ENCODE measurements around the gene PPM1F. TPM values are rescaled to one million over a fixed set of nuclear protein-coding genes. Genes with fewer than 3 reads are reported as not detected.

Gene PPM1F
- total and polyA plus RNA-seq, 5 donors: 17.5 to 25.5 (median 20.7) TPM

DNA sequence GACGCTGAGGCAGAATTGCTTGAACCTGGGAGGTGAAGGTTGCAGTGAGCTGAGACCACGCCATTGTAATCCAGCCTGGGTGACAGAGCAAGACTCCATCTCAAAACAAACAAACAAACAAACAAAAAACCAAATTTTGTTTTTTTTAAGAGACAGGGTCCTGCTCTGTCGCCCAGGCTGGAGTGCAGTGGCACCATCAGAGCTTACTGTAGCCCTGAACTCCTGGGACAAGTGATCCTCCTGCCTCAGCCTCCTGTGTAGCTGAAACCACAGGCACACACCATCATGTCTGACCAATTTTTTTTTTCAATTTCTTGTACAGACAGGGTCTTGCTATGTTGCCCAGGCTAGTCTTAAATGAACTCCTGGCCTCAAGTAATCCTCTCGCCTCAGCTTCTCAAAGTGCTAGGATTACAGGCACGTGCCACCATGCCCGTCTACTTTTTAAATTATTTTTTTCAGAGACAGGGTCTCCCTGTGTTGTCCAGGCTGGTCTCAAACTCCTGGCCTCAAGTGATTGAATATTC lies 13.2 kb upstream of the PPM1F start:
- 96% methylated on average over 6 of the region's 6 CpGs for WGBS
- intact Hi-C loops (cut with DNase I): no loop called here
- no peaks in the 10 kb centered on the region for H3K9me3 ChIP-seq (ENCODE audit: control insufficient read depth, low read length)
- no peak for ATAC-seq
- H3K4me1 ChIP-seq (ENCODE audit: control insufficient read depth, insufficient read depth, low read length): no peaks in the 10 kb centered on the region
- H3K27ac ChIP-seq (ENCODE audit: low read length): no peak overlapping the region
- no peak overlapping the region for H3K4me3 ChIP-seq (ENCODE audit: low read length)
- peak in 1 of 3 donors; percentile 4 for DNase-seq
- H3K27me3 ChIP-seq (ENCODE audit: control insufficient read depth, insufficient read depth): no peaks in the 10 kb centered on the region

DNA sequence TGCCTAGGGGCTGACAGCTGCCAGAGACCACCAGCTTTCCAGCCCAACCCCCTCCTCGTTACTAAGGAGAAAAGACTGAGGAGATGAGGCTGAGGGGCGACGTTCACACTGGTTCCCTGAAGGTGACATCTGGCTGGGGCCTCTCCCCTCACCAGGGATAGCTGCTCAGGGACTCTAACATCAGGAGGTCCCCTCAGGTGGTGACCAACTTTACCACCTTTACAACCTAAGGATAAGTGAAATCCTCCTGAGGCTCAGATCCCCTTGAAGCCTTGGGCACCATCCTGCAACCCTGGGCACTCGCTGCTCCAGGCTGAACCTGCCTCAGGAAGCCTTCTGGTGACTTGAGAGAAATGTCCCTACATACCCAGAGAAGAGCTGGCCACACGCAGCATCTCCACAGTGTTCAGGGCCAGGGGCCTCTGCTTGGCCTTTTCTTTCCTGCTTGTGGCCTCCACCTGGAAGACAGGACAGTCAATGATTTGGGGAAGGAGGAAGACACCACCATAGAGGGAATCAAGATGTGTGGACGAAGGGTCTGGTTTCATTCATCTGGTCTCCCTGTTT lies 12.4 kb upstream of the PPM1F start:
- intact Hi-C loops (cut with DNase I): no loop called here
- no peak for ATAC-seq

DNA sequence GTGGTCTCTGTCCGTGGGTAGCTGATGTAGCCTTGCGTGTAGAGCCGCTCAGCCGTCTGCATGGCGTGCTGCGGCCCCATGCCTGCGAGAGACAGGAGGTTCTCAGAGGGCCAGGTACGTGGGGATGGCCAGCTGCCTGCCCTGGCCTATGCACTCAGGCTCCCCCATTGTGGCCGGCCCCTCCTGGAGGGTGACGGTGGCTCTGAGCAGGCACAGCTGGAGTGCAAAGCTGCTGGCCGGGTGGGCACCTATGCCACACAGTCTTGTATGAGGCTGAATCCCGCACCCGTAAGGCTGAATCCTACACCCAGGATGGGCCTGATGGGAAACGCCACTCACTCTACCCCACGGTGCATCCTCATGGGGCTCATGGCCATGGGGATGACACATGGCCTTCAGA lies 11.6 kb upstream of the PPM1F start:
- Histone ChIP-seq H3K27me3 (ENCODE audit: control insufficient read depth, insufficient read depth) (no peaks in the 10 kb centered on the region), H3K4me1 (ENCODE audit: control insufficient read depth, insufficient read depth, low read length) (no peaks in the 10 kb centered on the region), H3K27ac (ENCODE audit: low read length) (no peak overlapping the region), H3K4me3 (ENCODE audit: low read length) (no peak overlapping the region), H3K9me3 (ENCODE audit: control insufficient read depth, low read length) (no peaks in the 10 kb centered on the region)
- WGBS: 94% methylated on average over 15 of the region's 15 CpGs
- no peak for DNase-seq
- intact Hi-C loops (cut with DNase I): no loop called here
- ATAC-seq: no peak

More for the DNA sequence above, 12.4 kb upstream of the PPM1F start:
- Histone ChIP-seq H3K4me3 (ENCODE audit: low read length) (no peak overlapping the region), H3K4me1 (ENCODE audit: control insufficient read depth, insufficient read depth, low read length) (no peaks in the 10 kb centered on the region), H3K9me3 (ENCODE audit: control insufficient read depth, low read length) (no peaks in the 10 kb centered on the region), H3K27me3 (ENCODE audit: control insufficient read depth, insufficient read depth) (no peaks in the 10 kb centered on the region), H3K27ac (ENCODE audit: low read length) (no peak overlapping the region)
- peak in 1 of 3 donors; percentile 13 for DNase-seq
- WGBS: 93% methylated on average over 6 of the region's 6 CpGs

DNA sequence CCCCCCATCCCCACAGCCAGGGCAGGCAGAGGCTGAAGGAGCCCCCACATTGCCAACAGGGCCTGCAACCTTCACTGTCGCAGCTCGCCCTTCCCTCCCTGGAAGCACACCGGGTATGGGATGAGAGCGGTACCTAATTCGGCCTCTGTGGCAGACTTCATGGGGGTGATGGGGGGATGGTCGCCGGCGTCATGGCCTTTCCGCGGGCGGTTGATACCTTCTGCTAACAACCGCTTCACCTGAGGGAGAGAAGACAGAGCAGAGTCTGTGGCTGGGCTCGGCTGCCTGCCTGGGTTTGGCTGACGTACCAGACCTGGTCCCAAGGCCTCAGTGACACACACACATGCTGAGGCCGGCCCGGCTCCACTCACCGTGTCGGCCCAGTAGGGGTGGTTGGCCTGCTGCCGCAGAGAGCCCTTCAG lies 11.2 kb upstream of the PPM1F start:
- H3K27me3 ChIP-seq (ENCODE audit: control insufficient read depth, insufficient read depth): no peaks in the 10 kb centered on the region

DNA sequence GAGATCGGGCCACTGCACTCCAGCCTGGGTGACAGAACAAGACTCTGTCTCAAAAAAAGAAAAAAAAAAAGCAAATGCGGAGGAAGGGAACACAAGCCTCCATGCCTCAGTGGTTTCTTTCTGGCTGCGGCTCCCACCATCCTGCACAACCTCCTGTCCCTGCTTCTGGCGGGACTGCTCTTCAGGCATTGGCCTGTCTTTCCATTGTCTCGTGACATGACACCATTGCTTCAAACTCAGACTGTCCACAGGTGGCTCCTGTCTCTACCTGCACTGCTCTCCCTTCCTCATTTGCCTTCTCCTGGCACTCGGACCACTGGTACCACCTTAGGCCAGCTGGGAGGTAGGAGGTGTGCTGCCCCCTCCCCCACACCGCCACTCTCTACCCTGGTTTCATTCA lies 10.6 kb upstream of the PPM1F start:
- H3K27me3 ChIP-seq (ENCODE audit: control insufficient read depth, insufficient read depth): no peaks in the 10 kb centered on the region
- 92% methylated on average over 7 of the region's 7 CpGs for WGBS
- no peaks in the 10 kb centered on the region for H3K9me3 ChIP-seq (ENCODE audit: control insufficient read depth, low read length)
- no peak for DNase-seq
- intact Hi-C loops (cut with DNase I): no loop called here
- no peak overlapping the region for H3K27ac ChIP-seq (ENCODE audit: low read length)
- no peak overlapping the region for H3K4me3 ChIP-seq (ENCODE audit: low read length)
- ATAC-seq: no peak
- H3K4me1 ChIP-seq (ENCODE audit: control insufficient read depth, insufficient read depth, low read length): no peaks in the 10 kb centered on the region

More for the DNA sequence above, 11.2 kb upstream of the PPM1F start:
- no peaks in the 10 kb centered on the region for H3K9me3 ChIP-seq (ENCODE audit: control insufficient read depth, low read length)
- intact Hi-C loops (cut with DNase I): no loop called here
- no peak overlapping the region for H3K27ac ChIP-seq (ENCODE audit: low read length)
- DNase-seq (no peak), ATAC-seq (no peak)
- WGBS: 93% methylated on average over 19 of the region's 19 CpGs
- H3K4me1 ChIP-seq (ENCODE audit: control insufficient read depth, insufficient read depth, low read length): no peaks in the 10 kb centered on the region
- H3K4me3 ChIP-seq (ENCODE audit: low read length): no peak overlapping the region

DNA sequence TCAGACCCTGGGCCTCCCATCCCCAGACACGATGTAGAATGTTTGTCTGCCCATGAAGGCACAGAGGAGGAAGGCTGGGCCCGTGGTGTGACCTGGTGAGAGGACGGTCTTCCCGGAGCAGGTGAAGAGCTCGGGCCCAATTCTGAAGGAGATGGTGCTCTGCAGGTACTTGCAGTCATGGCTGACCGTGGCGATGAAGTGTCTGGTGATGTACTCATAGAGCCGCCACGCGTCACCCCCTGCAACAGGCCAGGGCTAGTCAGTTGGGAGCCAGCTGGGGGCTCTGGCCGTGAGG lies 10.0 kb upstream of the PPM1F start:
- intact Hi-C loops (cut with DNase I): no loop called here
- H3K4me1 ChIP-seq (ENCODE audit: control insufficient read depth, insufficient read depth, low read length): no peaks in the 10 kb centered on the region
- H3K4me3 ChIP-seq (ENCODE audit: low read length): no peak overlapping the region
- no peak overlapping the region for H3K27ac ChIP-seq (ENCODE audit: low read length)
- ATAC-seq: no peak
- H3K9me3 ChIP-seq (ENCODE audit: control insufficient read depth, low read length): no peaks in the 10 kb centered on the region
- DNase-seq: no peak
- H3K27me3 ChIP-seq (ENCODE audit: control insufficient read depth, insufficient read depth): no peaks in the 10 kb centered on the region
- 92% methylated on average over 11 of the region's 11 CpGs for WGBS

DNA sequence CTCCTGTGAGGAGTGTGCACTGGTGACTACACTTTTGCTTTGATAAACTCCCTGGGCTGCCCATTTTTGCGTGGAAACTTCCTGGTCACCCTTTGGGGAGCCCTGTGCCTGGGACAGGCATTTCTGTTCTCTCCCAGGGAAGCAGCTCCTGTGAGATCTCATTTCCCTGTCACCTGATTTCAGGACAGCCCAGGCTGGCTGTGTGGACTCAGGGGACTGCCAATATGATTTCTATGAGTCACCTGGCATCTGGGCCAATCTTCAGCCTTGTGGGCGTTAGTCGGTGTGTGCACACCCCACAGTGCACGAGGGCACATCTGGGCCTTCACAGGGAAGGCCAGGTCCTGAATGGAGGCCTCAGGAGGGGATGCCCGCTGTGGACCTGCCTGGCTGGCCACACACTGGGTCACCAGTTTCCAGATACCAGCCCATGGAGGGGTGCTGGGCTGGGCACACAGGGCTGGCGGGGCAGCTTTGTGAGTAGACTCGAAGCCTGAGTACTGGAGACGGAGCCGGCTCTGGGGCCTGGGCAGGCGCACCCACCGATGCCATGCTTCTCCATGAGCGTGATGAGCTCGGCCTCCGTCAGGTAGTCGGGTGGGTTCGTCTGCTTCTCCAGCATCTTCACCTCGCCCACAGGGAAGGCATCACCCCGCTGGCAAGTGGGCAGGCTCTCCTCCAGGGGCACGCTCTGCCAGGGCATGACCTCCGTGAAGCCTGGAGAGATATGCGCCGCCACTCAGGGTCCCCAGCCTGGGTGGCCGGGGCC lies 9.4 kb upstream of the PPM1F start:
- 87% methylated on average over 23 of the region's 23 CpGs for WGBS
- Histone ChIP-seq H3K4me1 (ENCODE audit: control insufficient read depth, insufficient read depth, low read length) (no peaks in the 10 kb centered on the region), H3K4me3 (ENCODE audit: low read length) (no peak overlapping the region), H3K27me3 (ENCODE audit: control insufficient read depth, insufficient read depth) (no peaks in the 10 kb centered on the region), H3K27ac (ENCODE audit: low read length) (no peak overlapping the region), H3K9me3 (ENCODE audit: control insufficient read depth, low read length) (no peaks in the 10 kb centered on the region)
- peak in 1 of 3 donors; percentile 54 for DNase-seq
- intact Hi-C loops (cut with DNase I): no loop called here
- ATAC-seq: peak in 1 of 2 donors; percentile 4

DNA sequence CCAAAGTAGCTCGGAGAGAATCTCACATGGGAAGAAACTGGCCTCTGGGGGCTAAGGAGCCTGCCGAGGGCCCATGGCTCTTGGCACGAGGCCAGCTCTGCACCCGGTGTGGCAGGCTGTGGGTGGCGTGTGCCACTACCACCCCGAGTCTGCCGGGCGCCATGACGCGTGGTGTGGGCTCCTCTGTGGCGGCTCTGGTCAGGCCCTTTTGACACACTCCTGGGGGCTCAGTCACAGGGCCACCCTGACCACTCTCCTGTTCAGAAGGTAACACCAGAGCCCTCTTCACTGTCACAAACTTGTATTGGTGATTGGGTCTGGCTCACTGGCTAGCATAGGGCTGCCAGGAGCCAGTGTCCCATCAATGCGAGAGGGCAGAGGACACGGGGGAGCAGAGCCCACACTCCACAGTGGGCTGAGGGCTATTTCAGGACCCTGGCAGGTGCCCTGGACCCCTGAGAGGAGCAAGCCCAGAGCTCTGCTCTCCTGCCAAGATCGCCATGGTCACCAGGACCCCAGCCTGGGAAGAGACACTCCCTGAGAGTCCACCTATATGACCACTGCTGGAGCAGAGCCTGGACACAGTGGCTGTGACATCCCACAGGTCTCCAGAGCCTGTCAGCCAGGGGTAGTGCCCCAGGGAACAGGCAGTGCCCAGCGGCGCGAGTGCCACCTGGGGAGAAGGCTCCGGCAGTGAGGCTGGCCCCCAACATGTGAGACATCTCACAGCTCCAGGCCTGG lies 8.6 kb upstream of the PPM1F start:
- WGBS: 87% methylated on average over 18 of the region's 18 CpGs
- no peaks in the 10 kb centered on the region for H3K9me3 ChIP-seq (ENCODE audit: control insufficient read depth, low read length)
- intact Hi-C loops (cut with DNase I): no loop called here
- H3K4me3 ChIP-seq (ENCODE audit: low read length): no peak overlapping the region
- ATAC-seq (no peak), DNase-seq (peak in 2 of 3 donors; percentile 52 to 72)
- H3K27ac ChIP-seq (ENCODE audit: low read length): no peak overlapping the region
- H3K27me3 ChIP-seq (ENCODE audit: control insufficient read depth, insufficient read depth): no peaks in the 10 kb centered on the region
- no peaks in the 10 kb centered on the region for H3K4me1 ChIP-seq (ENCODE audit: control insufficient read depth, insufficient read depth, low read length)

DNA sequence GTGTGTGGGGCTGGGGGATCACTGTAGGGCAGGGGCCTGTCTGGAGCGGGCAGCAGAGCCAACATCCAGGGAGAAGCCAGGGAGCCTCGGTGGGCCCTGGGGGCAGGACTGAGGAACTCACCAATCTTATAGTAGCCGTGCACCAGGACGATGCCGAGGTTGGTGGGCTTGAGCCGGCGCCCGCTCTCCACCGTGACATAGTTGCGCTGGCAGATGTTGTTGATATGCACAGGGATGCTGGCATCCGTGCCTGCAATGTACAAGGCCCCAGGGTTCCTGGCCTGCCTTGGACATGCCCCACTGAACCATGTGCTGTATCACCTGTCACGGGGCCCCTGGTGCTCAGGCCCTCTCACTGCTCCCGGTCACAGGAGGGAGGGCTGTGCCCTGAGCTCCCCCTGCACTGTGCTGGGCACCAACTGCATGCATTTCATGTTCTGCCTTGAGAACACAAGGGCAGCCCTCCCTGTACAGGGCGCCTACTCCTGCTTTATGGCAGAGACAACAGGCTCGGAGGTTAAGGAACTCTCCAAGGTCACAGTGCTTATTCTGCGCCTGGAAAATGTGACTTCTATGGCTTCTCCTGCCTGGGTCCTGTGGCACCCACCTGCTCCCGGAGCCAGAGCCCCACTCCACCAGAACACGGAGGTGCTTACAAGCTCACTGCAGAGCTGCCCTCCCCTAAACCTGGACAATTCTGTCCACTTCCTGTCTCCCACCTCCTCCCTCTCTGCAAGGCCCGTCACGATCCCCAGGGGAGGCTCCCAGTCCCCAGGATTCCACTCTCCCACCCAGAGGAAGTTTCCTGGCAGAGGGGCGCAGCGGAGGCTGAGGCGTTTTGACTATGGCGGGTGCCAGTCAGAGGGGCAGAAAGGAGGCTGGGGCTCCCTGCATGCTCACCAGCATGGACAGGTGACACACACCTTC lies 7.8 kb upstream of the PPM1F start:
- Histone ChIP-seq H3K27me3 (ENCODE audit: control insufficient read depth, insufficient read depth) (no peaks in the 10 kb centered on the region), H3K27ac (ENCODE audit: low read length) (no peak overlapping the region), H3K4me3 (ENCODE audit: low read length) (no peak overlapping the region), H3K4me1 (ENCODE audit: control insufficient read depth, insufficient read depth, low read length) (no peaks in the 10 kb centered on the region), H3K9me3 (ENCODE audit: control insufficient read depth, low read length) (no peaks in the 10 kb centered on the region)
- WGBS: 87% methylated on average over 24 of the region's 24 CpGs
- DNase-seq (peak in 2 of 3 donors; percentile 31 to 53), ATAC-seq (no peak)
- intact Hi-C loops (cut with DNase I): no loop called here

DNA sequence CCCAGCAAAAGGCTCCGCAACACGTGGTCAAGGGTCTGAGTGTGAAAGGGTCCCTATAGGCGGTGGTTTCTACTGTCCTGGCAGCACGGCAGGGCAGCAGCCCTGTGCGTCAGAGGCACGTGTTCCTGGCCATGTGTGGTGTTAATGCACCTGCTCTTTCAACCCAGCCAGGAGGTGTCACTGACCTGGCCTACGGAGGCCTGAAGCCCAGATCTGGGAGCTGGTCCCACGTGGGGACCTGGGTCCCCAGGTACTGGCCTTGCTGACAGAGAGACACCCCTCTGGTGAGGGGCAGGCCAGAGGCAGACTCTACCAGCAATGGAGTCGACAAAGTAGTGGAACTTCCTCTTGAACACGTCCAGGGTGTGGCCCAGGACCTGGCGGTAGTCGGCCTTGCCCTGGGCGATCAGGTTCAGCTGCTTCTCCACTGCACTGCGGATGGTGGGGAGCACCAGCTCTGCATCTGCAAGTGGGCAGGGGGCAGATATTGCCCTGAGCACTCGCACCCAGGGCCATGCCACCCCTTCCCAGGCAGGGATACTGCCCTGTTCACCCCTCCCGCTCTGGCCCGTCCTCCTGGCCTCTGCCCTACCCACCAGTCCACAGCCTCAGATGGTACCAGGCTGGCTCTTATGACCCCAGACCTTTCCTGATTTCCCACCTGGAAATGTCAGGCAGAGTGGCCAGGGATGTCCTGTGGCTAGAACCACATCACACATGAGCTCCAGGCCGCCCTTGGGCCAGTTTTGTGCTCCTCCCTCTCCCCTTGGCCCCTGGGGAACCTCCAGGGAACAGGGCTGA lies 6.8 kb upstream of the PPM1F start:
- WGBS: 86% methylated on average over 18 of the region's 18 CpGs

More for the DNA sequence above, 6.8 kb upstream of the PPM1F start:
- H3K27ac ChIP-seq (ENCODE audit: low read length): no peak overlapping the region
- no peaks in the 10 kb centered on the region for H3K9me3 ChIP-seq (ENCODE audit: control insufficient read depth, low read length)
- H3K4me1 ChIP-seq (ENCODE audit: control insufficient read depth, insufficient read depth, low read length): no peaks in the 10 kb centered on the region
- H3K4me3 ChIP-seq (ENCODE audit: low read length): no peak overlapping the region
- DNase-seq: peak in 2 of 3 donors; percentile 45 to 46
- intact Hi-C loops (cut with DNase I): no loop called here
- H3K27me3 ChIP-seq (ENCODE audit: control insufficient read depth, insufficient read depth): no peaks in the 10 kb centered on the region
- ATAC-seq: no peak

All from right cardiac atrium (tissue), 5 donors.